Measurements from ENCODE around the gene CASTOR1.

Gene CASTOR1

DNA sequence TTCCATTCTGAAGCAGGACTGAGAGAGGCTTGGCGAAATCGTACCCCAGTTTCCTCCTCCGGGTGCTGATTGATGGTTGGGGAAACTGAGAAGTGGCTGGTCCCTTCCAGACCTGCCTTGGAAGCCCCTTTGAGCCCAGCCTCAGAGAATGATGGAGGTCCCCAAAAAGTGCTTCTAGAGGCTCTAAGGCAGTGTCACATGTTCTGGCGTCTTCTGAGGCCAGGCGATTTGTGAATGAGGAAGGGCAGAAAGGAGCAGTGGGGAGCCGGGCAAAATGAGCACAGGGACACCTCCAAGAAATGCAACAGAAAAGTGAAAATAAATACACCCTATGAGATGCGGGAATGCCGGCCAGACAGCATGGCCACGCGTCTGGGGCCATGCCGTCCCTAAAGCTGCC lies 41.7 kb downstream of the CASTOR1 start:
- no peak for DNase-seq (ENCODE audit: low read depth in 1 of 2, low spot score in 1 of 2)

DNA sequence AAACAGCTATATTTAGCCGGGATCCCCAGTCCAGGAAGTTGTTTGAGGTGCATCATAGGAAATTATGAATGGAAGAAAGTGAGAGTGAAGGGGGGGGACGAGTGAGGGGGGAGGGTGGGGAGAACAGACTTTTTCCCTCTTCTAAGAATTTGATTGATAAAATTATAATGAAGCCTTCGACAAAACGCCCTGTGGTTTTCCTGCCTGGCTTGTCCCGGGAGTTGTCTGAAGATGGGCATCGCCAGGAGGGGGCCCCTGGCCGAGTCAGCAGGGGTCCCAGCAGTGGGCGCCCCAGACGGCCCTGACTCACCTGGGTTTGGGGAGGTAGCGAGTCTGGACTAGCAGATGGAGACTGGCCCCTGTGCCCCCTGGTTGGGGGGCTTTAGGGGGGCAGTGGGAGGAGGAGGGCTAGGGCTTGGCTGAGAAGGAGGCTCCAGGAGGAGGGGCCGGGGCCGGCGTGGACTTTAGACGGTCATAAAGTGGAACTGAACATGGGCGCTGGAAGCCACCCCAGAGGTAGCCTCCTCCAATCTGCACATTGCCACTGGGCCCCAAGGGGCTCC lies 42.4 kb downstream of the CASTOR1 start:
- DNase-seq (ENCODE audit: low read depth in 1 of 2, low spot score in 1 of 2), result no peak

DNA sequence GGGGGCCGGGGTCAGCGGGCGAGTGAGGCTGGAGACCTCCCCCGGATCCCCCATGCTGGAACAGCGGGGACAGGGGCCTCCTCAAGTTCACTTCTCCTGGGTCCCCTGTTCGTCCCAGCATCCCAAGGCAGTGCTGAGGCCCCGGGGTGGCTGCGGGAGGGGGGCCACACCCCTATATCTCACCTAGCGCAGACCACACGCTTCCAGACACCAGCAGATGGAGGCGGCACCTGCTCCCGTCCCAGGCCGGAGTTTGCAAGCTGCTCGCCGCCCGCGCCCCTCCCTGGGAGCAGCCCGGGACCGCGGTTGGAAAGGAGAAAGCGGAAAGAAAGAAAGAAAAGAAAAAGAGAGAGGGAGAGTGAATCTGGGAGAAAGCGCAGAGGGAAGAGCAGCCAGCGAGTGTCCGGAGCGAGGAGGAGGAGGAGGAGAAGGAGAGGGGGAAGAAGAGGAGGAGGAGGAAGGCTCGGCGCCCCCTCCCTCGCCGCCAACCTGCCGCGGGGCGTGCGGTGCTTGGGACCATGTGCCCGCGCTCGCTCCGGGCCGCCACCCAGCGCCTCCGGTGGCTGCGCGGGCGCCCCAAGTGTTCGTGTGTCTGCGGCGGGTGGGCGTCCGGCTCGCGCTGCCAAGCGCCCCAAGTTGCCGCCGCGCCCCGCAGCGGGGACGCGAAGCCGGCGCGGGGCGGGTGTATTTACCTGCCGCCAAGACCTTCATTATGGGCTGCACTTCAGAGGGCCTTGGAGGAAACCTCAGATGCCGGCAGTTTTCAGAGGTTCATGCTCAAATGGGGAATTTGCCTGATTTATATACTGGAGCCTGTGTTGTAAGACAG lies 43.1 kb downstream of the CASTOR1 start, which contains the start of gene LIF:
TSS of gene LIF (minus strand) at position 775 of the 829 bp plus-strand sequence. CDS start at position 711, 64 bp downstream.
- DNase-seq (ENCODE audit: low read depth in 1 of 2, low spot score in 1 of 2), result peak; percentile 48 to 52

DNA sequence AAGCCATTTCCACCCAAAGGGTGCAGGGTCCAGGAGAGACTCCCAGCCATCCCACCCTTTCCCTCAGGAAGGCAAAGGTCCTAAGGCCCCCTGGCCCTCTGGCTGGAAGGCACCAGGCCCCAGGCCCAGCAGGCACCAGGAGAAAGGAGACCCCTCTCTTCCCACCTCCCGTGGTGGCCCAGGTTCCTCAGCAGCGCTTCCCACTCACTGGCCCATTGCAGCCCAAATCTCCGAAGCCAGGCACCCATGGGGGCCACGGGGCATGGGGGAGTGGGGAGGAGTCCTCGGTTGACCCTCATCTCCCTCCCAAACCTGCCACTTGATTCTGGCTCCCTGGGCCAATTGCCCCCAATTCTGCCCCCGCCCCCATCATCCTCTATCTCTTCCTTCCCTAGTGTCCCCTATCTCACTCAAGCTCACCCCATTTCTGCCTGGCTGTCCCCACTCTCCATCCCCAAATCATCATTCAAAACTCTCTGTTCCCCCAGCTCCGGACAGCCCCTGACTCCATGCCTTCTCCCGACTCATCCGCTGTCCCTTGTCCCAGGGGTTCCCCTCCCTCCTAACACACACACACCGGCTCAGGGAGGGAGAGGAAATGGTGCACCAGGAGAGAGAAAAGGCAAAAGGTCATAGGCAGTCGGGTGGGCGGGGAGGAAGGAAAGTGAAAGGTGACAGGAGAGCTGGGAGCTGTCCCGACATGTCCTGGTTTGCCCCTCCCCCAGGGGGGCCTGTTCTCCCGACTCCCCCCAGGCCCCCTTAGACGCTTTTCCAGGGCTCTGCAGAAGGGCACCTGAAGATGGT lies 43.9 kb downstream of the CASTOR1 start:
- DNase-seq (ENCODE audit: low read depth in 1 of 2, low spot score in 1 of 2), result no peak

DNA sequence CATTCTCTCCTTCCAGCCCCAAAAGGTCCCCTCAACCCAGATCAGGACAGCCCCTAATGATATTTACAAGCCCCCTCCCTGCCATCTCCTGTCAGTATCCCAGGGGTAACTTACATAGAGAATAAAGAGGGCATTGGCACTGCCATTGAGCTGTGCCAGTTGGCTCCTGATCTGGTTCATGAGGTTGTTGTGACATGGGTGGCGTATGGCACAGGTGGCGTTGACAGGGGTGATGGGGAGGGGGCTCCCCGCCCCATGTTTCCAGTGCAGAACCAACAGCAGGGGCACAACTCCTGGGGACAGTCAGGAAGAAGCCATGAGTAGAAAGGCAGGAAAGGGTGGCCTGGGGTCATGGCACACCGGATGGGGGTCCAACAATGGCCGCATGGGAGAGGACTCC lies 44.7 kb downstream of the CASTOR1 start:
- no peak for DNase-seq (ENCODE audit: low read depth in 1 of 2, low spot score in 1 of 2)

DNA sequence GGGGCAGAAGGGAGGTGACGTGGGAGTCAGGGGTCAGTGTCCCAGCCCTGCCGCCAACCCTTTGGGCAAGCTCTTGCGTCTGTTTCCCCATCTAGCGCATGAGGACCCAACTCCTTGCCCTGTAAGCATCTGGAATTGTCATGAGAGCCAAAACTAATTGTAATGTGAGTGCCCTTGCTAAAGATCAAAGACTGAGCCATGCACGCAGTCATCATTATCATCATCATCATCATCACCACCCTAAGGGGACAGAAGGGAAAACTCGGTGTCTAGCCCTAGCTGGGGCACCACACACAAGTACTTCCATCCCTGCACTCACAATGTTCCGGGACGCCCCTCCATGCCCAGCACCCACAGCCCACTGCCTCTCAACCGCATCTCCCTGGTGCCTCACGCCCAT lies 45.2 kb downstream of the CASTOR1 start:
- DNase-seq (ENCODE audit: low read depth in 1 of 2, low spot score in 1 of 2), result no peak

DNA sequence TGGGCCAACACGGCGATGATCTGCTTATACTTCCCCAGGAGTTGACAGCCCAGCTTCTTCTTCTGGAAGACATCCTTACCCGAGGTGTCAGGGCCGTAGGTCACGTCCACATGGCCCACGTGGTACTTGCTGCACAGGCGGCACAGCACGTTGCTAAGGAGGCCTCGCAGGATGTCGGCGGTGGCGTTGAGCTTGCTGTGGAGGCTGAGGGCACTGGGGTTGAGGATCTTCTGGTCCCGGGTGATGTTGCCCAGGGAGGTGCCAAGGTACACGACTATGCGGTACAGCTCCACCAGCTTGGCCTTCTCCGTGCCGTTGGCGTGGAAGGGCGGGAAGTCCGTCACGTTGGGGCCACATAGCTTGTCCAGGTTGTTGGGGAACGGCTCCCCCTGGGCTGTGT lies 45.6 kb downstream of the CASTOR1 start:
- no peak for DNase-seq (ENCODE audit: low read depth in 1 of 2, low spot score in 1 of 2)

DNA sequence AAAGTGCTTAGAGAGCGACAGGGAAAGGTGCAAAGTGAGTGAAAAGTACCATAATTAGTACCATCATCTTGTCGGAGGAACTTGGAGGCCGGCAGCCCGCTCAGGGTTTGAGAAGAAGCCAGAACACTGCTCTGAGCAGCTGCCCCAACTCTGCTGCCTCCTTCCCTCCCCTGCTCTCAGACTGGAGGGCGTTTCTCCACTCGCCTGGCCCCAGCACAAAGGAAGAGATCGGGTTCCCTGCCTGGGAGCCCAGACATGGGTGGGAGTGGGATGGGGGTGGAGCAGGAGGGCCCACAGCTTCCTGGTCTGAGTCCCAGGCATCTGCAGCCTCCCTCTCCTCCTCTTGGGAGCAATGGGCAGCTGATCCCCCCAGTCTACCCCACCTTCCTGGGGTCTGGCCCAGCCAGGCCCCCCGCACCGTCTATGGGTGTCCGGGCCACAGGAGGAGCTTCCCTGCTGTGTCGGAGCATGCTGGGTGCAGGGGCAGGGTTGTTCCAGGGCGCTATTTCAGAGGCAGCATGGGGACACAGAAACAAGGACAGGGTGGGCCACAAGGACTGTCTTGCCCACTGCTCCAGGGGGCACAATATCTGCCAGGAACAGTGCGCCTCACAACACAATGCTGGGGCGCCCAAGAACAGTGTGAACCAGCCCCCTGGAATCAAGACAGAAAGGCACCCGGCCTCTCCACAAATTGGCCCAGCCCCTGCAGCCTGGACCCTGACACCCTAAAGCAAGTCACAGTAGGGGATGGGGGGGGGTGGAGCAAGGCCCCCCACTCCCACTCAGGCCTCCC lies 47.5 kb downstream of the CASTOR1 start:
- DNase-seq (ENCODE audit: low read depth in 1 of 2, low spot score in 1 of 2), result no peak

DNA sequence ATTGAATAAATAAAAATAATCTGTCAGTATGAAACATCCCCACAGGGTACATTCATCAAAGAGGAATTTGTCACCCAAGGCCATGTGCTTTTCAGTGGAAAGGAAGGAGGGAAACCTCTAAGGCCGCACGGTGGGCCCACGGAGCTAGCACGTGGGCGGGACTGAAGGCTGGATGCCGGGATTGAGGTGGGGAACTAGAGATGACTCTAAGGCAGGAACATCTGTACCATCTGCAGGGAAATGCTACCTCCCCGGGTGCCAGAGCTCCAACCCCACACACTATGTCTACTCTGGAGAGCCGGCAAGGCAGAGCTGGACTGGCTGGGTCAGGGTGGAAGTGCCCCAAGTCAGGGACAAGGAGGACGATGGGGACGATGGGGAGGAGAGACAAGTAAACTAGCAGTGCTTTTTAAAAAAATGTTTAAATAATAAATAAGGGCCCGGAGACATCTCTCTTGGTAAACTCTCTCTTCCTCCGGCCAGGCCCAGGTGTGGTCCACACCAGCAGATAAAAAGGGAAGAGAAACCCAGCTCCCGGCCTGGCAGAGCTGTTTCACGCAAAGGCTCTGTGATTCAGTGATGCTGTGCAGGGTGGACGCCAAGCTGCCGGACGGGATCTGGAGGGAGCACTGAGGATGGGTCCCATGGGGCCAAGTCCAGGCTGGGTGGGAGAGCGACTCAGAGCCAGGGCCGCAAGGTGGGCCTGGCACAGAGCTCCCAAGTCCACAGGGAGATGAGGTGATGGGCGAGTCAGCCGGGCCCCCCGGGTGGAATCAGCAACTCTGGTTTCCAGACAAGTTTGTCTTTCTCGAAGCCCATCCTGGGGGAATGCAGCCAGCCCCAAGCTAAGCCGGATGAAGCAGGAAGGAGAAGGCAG lies 48.5 kb downstream of the CASTOR1 start:
- DNase-seq (ENCODE audit: low read depth in 1 of 2, low spot score in 1 of 2), result no peak

DNA sequence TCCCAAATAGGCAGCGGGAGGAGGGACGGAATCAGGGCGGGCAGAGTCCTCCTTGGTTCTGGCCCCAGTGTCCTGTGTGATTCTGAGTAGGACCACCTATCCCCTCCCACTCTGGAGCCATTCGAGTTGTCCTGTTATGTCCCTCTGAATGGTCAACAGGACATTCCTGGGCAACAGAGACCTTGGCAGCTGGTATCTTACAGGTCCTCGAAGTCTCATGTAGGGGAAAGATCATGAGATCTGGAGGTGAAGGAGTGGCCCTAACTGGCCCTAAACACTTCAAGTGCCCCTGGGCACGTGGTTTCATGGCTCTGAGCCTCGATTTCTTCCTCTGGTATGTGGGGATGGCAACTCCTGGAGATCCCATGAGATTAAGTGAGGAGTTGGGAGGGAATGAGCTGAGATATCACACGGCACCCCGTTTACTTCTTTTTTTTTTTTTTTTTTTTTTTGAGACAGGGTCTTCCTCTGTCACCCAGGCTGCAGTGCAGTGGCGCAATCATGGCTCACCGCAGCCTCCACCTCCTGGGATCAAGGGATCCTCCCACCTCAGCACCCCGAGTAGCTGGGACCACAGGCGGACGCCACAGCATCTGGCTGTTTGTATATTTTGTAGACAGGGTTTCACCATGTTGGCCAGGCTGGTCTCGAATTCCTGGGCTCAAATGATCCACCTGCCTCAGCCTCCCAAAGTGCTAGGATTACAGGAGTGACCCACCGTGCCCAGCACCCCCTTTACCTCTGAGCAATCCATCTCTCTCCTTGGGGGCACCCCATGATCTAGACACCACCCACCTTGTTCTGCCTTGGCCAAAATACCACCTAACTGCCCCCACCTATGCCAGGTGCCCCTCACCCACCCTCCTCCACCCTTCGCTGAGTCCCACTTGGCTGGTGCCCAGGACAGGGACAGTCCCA lies 49.6 kb downstream of the CASTOR1 start:
- DNase-seq (ENCODE audit: low read depth in 1 of 2, low spot score in 1 of 2), result no peak

DNA sequence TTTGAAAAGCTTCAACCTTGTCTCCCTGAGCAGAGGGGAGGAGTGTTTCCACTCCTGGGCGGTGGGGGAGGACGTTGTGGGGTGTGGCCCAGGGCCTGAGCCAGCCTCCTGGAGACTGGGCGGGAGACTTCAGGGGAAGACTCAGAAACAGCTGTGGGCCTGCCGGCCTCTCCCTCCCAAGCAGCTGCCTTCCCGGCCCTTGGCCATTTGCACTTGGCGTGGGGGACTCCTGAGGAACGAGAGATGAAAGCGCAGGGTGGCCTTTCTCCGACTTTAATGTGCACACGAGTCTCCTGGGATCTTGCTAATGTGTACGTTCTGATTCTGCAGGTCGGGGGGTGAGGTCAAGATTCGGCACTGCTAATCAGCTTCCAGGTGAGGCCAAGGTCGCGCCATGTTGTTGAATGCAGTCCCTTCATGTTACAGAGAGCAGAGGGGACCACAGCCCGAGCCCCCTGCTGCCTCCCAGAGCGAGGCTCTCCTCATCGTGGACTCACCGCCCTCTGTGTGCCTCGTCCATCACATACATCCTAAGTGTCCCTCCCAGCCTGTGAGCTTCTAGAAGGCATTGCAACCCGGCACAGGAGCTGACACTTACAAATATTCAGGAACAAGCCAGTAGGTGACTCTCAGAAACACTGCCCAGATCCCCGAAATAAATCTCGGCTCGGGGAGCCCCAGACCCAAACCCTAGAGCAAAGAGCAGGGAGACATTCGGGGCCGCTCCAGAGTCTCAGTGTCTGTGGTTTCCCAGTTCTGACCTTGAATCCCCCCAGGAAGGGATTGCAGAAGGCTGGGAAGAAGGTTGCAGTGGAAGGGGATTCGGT lies 50.4 kb downstream of the CASTOR1 start:
- DNase-seq (ENCODE audit: low read depth in 1 of 2, low spot score in 1 of 2), result no peak

DNA sequence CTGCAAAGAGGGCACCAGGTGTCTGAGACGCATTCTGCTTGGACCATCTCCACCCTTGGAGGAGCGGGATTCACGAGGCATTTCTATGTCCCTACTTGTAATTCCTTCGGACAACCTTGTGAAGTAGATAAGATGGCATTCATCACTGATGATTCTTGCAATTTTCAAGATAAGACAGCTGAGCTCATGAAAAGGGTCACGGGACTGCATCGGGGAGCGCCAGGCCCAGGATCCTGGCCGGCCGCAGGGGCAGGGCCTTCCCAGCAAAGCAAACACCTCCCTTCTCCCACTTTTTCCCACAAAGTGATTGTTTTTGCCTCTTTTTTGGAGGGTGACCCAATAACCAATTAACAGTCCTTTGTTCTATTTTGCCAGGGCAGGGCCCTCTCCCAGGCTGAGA lies 51.2 kb downstream of the CASTOR1 start:
- no peak for DNase-seq (ENCODE audit: low read depth in 1 of 2, low spot score in 1 of 2)

DNA sequence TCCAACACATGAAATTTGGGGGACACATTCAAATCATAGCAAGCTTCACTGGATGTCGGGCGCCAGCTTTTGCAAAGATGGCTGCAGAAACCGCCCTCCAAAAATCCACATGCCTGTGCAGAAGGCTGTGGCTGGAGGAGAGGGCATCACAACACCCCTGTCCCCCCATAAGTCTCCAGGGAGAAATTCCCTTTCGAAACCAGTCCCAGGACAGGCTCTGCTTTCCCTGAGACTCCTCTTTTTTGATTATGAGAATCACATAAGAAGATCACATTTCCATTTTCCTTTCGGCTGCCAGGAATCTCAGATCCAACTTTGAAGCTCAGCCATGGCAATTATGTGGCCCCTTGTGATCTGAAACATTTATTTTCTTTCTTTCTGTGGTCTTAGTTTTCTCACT lies 52.4 kb downstream of the CASTOR1 start:
- DNase-seq (ENCODE audit: low read depth in 1 of 2, low spot score in 1 of 2), result no peak

DNA sequence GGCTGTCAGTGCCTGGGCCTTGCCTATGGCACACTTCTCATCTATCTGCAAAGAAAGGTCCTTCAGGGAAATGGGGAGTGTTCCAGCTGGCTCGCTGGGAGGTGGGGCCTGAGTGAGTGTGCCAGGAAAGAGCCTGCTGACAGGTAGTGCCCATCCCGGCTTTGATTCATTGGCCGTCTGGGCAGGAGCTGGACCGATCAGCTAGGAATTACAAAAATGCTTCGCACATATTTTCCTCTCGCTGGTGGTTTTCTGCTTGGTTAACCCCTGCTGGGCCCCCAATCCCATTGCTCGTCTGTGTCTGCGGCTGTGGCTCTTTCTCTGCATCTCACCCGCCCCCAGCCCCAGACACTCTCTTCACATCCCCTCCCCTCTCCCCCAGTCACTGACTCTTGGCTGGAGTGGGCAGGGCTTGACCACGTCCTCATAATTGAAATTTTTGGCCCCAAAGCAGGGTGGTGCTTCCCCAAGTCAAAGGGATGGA lies 53.6 kb downstream of the CASTOR1 start:
- no peak for DNase-seq (ENCODE audit: low read depth in 1 of 2, low spot score in 1 of 2)
